Measurements from ENCODE around the gene DNAJC12. TPM values are rescaled to one million over a fixed set of nuclear protein-coding genes. Genes with fewer than 3 reads are reported as not detected.
"Not testable (repeated sequence)": the region's sequence is repeated elsewhere in the genome, so short reads cannot be mapped to it uniquely, and the experiment has no call there.

The DNAJC12 gene
- total and polyA plus RNA-seq, 5 donors, result 3.3 to 5.8 (median 3.8) TPM

DNA sequence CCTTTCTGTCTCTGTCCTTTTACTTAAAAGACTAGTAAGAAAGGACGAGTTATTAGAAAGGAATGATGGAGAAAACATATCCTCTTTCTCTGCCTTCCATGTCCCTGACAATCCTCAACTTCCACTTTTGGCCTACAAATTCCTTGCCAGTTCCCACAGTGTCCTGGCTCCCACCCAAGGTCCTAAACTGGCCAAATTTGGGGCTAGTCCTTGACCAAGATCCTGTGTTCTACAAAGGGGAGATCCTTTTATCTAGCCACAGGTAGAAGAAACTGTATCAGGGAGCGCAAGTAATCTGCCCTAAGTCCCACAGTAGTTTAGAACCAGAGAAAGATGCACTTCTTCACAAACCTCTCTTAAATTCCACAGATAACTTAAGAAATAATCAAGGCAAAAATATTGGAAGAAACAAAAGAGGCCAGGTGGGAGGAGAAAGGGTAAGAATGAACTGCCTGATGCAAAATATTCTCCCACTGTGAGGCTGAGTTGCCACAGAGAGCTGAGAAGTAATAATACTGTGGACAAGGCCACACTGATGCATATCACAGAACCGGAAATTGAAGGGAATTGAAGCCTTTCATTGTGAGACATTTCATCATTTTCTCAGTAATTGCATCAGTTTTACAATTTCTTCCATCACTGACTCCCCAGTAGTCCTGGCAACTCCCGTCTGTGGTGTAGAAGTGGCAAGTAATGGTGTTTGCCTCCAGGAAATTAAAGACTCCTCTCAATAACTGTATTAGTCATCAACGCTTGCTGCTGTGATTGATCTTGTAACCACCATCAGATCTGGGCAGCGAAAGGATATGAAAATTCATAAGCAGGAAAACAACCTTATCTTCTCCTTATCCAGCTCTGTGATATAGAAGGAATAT lies 47.2 kb downstream of the DNAJC12 start:
- no peak overlapping the region for H3K4me3 ChIP-seq (ENCODE audit: low read length)
- DNase-seq (no peak), ATAC-seq (no peak)
- H3K9me3 ChIP-seq (ENCODE audit: control insufficient read depth, low read length), result no peaks in the 10 kb centered on the region
- intact Hi-C loops (cut with DNase I), result no loop called here
- H3K27ac ChIP-seq (ENCODE audit: low read length), result no peak overlapping the region
- no peaks in the 10 kb centered on the region for H3K27me3 ChIP-seq (ENCODE audit: control insufficient read depth, insufficient read depth)
- WGBS, result 67% methylated on average over 6 of the region's 6 CpGs
- H3K4me1 ChIP-seq (ENCODE audit: control insufficient read depth, insufficient read depth, low read length), result no peaks in the 10 kb centered on the region

DNA sequence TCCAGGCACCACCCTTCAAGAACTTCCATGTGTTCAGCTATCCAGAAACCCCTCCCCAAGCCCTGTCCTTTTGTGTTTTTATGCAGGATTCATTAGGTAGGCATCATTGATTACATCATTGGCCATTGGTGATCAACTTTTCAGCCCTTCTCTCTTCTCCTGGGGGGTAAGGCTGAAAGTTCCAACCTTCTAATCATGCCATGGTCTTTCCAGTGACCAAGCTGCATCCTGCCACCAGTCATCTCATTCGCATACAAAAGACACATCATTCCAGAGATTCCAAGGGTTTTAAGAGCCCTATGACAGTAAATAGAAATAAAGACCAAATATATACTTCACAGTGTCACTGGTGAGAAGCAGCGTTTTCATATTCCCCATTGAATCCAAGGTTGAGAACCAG lies 48.2 kb downstream of the DNAJC12 start:
- intact Hi-C loops (cut with DNase I), result loop anchor here in 1 of 4 donors (10.0 kb wide), 1 partner anchor 95 kb away; the partner anchor contains the start of gene CTNNA3

DNA sequence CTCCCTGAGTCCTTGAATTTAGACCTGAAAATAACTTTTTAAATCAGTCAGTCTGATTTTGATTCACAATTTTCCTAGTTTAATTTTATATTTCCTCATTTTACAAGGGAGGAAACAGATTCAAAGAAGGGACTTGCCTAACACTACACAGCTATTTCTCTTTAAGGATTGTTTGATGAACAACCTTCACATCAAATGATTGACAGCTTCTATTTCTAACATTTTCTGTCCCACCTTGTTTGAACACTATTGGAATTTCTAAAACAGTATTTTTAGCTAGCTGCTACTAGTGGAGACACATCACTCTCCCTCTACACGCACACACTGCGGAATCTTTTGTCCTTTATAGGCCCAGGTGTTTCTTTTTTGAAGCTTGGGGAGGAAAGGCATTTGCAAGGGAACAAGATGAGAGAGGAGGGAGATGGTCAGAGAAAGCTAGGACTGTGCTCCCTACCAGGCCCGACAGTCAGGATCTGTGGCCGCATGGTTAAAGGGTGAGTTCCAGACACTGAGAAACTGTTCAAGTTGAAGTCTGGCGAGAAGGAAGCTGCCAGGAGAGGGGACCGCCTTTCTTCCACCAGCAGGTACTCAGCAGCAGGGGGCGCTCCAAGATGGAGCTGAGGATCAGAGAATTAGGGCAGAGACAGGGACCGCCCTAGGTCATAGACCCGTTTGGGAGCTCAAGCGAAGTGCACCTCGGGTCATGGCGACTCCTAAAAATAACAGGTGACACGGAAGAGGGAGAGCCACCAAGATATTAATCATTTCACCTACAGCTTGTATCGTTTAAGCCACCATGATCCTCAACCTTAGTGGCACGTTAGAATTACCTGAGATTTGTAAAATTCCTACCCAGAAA lies 49.7 kb downstream of the DNAJC12 start:
- DNase-seq, result peak; percentile 34 to 80 (median 74)
- no peaks in the 10 kb centered on the region for H3K27me3 ChIP-seq (ENCODE audit: control insufficient read depth, insufficient read depth)
- intact Hi-C loops (cut with DNase I), result loop anchor here in 1 of 4 donors (10.0 kb wide), 1 partner anchor 93 kb away; the partner anchor contains the start of gene CTNNA3
- no peak overlapping the region for H3K27ac ChIP-seq (ENCODE audit: low read length)
- H3K4me1 ChIP-seq (ENCODE audit: control insufficient read depth, insufficient read depth, low read length), result no peaks in the 10 kb centered on the region
- no peak overlapping the region for H3K4me3 ChIP-seq (ENCODE audit: low read length)
- peak; percentile 47 to 57 for ATAC-seq
- H3K9me3 ChIP-seq (ENCODE audit: control insufficient read depth, low read length), result no peaks in the 10 kb centered on the region
- WGBS, result 36% methylated on average over 15 of the region's 15 CpGs

More for the DNA sequence above, 48.2 kb downstream of the DNAJC12 start:
- ATAC-seq (no peak), DNase-seq (no peak)
- Histone ChIP-seq H3K27ac (ENCODE audit: low read length) (no peak overlapping the region), H3K9me3 (ENCODE audit: control insufficient read depth, low read length) (no peaks in the 10 kb centered on the region), H3K27me3 (ENCODE audit: control insufficient read depth, insufficient read depth) (no peaks in the 10 kb centered on the region), H3K4me1 (ENCODE audit: control insufficient read depth, insufficient read depth, low read length) (no peaks in the 10 kb centered on the region), H3K4me3 (ENCODE audit: low read length) (no peak overlapping the region)
- 85% methylated on average over 2 of the region's 2 CpGs for WGBS

DNA sequence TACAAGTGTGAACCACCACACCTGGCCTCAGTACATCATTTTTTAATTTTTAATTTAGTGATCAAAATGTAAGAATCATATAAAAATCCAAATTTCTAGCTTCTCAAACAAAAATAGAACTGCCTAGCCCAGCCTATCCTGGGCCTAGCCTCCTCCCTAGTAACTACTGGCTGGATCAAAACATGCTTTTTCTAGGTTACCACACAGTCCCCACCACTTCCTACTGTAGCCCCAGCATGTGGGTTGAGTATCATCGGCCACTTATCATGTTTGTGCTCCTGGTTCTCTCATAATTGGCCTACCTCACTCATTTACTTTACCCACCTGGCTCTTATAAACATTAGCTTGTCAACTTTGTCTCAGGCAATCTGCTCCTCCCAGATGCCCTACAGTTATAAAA lies 52.9 kb downstream of the DNAJC12 start:
- WGBS, result 68% methylated on average over 1 of the region's 1 CpG

DNA sequence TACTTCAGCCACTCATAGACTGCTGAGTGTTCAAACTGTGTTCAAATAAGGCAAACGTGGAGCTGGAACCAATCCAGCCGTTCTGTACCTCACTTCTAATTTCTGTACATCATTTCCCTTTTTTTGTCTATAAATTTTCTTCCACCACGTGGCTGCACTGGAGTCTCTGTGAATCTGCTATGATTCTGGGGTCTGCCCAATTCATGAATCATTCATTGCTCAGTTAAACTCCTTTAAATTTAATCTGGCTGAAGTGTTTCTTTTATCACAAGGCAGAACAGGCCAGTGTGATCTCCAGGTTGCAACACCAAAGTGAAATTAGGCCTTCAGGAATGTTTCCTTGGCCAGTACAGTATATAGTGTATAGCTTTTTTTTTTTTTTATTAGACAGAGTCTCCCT lies 53.5 kb downstream of the DNAJC12 start:
- DNase-seq (no peak), ATAC-seq (no peak)
- H3K9me3 ChIP-seq (ENCODE audit: control insufficient read depth, low read length), result no peaks in the 10 kb centered on the region
- intact Hi-C loops (cut with DNase I), result loop anchor here in 2 of 4 donors (5.0 to 10.0 kb wide), 2 partner anchors 90 to 117 kb away; partner anchors contain the start of gene CTNNA3 (in 1 of the 2)
- WGBS, result 34% methylated on average over 3 of the region's 3 CpGs
- no peaks in the 10 kb centered on the region for H3K27me3 ChIP-seq (ENCODE audit: control insufficient read depth, insufficient read depth)
- no peak overlapping the region for H3K4me3 ChIP-seq (ENCODE audit: low read length)
- H3K4me1 ChIP-seq (ENCODE audit: control insufficient read depth, insufficient read depth, low read length), result no peaks in the 10 kb centered on the region
- no peak overlapping the region for H3K27ac ChIP-seq (ENCODE audit: low read length)

More for the DNA sequence above, 52.9 kb downstream of the DNAJC12 start:
- intact Hi-C loops (cut with DNase I), result loop anchor here in 1 of 4 donors (10.0 kb wide), 1 partner anchor 90 kb away; the partner anchor contains the start of gene CTNNA3
- Histone ChIP-seq H3K4me1 (ENCODE audit: control insufficient read depth, insufficient read depth, low read length) (no peaks in the 10 kb centered on the region), H3K27me3 (ENCODE audit: control insufficient read depth, insufficient read depth) (no peaks in the 10 kb centered on the region), H3K9me3 (ENCODE audit: control insufficient read depth, low read length) (no peaks in the 10 kb centered on the region), H3K27ac (ENCODE audit: low read length) (no peak overlapping the region), H3K4me3 (ENCODE audit: low read length) (no peak overlapping the region)
- ATAC-seq (no peak), DNase-seq (no peak)

DNA sequence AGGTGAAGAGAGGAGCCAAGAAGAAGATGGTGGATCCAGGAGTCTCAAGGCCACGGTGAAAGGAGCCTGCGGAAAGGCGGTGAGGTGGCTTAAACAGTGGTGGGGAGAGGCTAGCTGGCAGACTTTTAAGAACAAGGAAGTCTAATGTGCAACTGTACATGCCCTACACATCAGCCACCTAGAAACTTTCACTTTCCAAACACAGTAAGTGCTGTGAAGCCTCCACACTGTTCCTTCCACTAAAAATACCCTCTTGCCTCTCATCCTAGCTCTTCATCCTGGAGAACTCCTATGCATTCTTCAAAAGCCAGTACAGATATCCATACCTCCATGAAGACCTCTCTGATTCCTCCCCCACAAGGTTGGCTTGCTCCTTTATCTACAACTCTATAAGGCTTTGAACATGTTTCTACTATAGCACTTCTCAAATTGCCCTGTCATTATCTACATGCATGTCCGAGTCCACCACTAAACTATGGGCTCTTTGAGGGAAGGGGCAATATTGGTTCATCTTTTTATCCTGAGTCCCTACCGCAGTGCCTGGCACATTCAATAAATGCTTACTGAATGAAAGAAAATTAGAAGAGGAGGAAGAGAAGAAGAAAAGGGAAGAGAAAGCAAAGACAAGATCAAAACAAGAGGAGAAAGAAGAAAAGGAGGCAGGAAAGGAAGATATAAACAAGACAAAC lies 54.2 kb downstream of the DNAJC12 start:
- ATAC-seq, result peak in 1 of 2 donors; percentile 27
- intact Hi-C loops (cut with DNase I), result loop anchor here in 2 of 4 donors (5.0 to 10.0 kb wide), 2 partner anchors 89 to 116 kb away; partner anchors contain the start of gene CTNNA3 (in 1 of the 2)

DNA sequence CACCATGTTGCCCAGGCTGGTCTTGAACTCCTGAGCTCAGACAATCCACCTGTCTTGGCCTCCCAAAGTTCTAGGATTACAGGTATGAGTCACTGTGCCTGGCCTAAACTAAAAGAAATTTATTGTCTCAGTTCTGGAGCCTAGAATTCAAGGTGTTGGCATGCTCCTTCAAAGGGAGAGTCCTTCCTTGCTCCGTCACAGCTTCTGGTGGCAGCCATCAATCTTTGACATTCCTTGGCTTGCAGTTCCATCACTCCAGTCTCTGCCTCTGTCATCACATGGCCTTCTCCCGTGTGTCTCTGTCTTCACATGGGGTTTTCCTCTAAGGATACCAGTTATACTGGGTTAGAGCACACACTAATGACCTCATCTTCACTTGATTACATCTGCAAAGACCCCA lies 55.5 kb downstream of the DNAJC12 start:
- H3K4me3 ChIP-seq (ENCODE audit: low read length), result no peak overlapping the region
- H3K9me3 ChIP-seq (ENCODE audit: control insufficient read depth, low read length), result no peaks in the 10 kb centered on the region
- no peaks in the 10 kb centered on the region for H3K27me3 ChIP-seq (ENCODE audit: control insufficient read depth, insufficient read depth)
- WGBS, result 55% methylated on average over 2 of the region's 2 CpGs
- intact Hi-C loops (cut with DNase I), result loop anchor here in 2 of 4 donors (5.0 to 10.0 kb wide), 2 partner anchors 88 to 115 kb away; partner anchors contain the start of gene CTNNA3 (in 1 of the 2)
- H3K27ac ChIP-seq (ENCODE audit: low read length), result no peak overlapping the region
- ATAC-seq (no peak), DNase-seq (no peak)
- H3K4me1 ChIP-seq (ENCODE audit: control insufficient read depth, insufficient read depth, low read length), result no peaks in the 10 kb centered on the region

More for the DNA sequence above, 54.2 kb downstream of the DNAJC12 start:
- 85% methylated on average over 5 of the region's 5 CpGs for WGBS
- peak in 1 of 3 donors; percentile 49 for DNase-seq
- no peaks in the 10 kb centered on the region for H3K4me1 ChIP-seq (ENCODE audit: control insufficient read depth, insufficient read depth, low read length)
- H3K4me3 ChIP-seq (ENCODE audit: low read length), result no peak overlapping the region
- H3K27ac ChIP-seq (ENCODE audit: low read length), result no peak overlapping the region
- no peaks in the 10 kb centered on the region for H3K9me3 ChIP-seq (ENCODE audit: control insufficient read depth, low read length)
- H3K27me3 ChIP-seq (ENCODE audit: control insufficient read depth, insufficient read depth), result no peaks in the 10 kb centered on the region

DNA sequence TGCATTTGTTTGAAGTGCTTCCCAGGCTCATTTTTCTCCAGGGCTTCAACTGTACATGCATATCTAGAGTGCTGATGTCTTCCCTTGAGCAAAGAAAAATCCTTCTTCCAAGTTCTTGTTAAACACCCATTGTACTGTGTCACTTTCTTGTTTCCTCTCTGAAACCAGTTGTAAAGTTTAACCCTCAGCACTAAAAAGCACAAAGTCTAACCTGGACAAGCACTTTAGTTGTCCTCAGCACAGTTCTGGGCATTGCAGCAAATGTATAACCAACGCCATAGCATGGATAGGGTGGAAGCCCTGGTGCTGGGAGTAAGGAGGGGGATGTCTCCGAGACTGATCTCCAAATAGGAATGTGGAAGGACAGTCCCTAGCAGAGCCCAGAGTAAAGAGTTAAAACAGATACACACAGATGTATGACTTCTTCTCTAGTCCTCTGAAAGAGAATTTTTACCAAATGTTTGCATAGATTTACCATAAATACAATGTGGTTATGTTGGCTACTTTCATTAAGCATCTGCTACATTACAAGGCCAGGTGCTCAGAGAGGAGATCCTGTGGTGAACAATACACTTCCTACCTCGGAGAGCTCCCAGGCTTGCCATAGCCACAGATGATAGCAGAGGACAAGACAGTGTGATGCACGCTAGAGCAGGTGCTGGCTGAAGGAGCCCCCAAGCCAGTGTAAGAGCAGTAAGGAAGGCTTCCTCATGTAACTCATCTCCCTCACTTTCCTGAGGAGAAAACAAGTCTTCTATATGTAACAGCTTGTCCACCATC lies 57.0 kb downstream of the DNAJC12 start:
- Histone ChIP-seq H3K27ac (ENCODE audit: low read length) (no peak overlapping the region), H3K4me1 (ENCODE audit: control insufficient read depth, insufficient read depth, low read length) (no peaks in the 10 kb centered on the region), H3K9me3 (ENCODE audit: control insufficient read depth, low read length) (no peaks in the 10 kb centered on the region), H3K27me3 (ENCODE audit: control insufficient read depth, insufficient read depth) (no peaks in the 10 kb centered on the region), H3K4me3 (ENCODE audit: low read length) (no peak overlapping the region)
- no peak for DNase-seq
- intact Hi-C loops (cut with DNase I), result loop anchor here in 2 of 4 donors (5.0 to 10.0 kb wide), 2 partner anchors 86 to 114 kb away; partner anchors contain the start of gene CTNNA3 (in 1 of the 2)
- no peak for ATAC-seq
- WGBS, result 47% methylated on average over 4 of the region's 4 CpGs

DNA sequence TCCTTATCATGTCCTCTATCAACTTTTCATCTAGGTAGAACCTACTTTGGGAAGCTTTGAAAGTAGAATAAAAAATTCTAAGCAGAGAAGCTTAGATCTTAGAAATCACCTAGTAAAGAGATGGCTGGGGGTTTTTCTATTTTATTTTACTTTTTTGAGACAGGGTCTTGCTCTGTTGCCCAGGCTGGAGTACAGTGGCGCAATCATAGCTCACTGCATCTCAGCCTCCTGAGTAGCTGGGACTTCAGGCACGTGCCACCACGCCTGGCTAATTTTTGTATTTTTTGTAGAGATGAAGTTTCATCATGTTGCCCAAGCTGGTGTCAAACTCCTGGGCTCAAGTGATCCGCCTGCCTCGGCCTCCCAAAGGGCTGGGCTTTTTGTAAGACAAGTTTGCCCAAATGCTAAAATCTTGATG lies 57.8 kb downstream of the DNAJC12 start:
- not testable (repeated sequence) for DNase-seq; H3K27me3 ChIP-seq (ENCODE audit: control insufficient read depth, insufficient read depth); H3K4me3 ChIP-seq (ENCODE audit: low read length); ATAC-seq; H3K4me1 ChIP-seq (ENCODE audit: control insufficient read depth, insufficient read depth, low read length); H3K9me3 ChIP-seq (ENCODE audit: control insufficient read depth, low read length); H3K27ac ChIP-seq (ENCODE audit: low read length)
- 44% methylated on average over 5 of the region's 5 CpGs for WGBS
- intact Hi-C loops (cut with DNase I), result loop anchor here in 2 of 4 donors (5.0 to 10.0 kb wide), 2 partner anchors 85 to 113 kb away; partner anchors contain the start of gene CTNNA3 (in 1 of the 2)

Measured in right cardiac atrium (tissue), 5 donors.